HuH-7.5 (cell line): Measurements from ENCODE around the gene ICA1L.

ENCODE experiments used
- DNase-seq: peaks from one replicate; pipeline ENCODE4 v3.0.0; 2011; ENCODE audit warnings: low spot score

The ICA1L gene

DNA sequence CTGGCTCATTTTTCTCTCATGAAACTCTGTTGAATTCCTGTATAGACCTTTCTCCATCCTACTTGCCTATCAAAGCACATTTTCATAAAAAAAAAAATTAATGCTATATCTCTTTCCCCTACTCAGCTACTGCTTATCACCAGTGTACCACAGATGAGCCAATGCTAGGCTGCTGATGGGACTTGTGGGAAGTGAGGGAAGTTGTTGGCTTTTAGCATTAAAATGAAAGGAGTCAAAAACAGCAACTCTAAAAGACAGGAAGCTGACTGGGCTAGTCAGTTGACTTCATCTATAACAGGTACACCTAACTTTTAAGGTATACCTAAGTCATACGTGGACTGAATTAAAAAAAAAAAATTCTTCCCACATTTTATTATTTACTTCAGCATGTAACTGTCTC is 134.7 kb downstream of the ICA1L start:
- DNase-seq, result no peak

DNA sequence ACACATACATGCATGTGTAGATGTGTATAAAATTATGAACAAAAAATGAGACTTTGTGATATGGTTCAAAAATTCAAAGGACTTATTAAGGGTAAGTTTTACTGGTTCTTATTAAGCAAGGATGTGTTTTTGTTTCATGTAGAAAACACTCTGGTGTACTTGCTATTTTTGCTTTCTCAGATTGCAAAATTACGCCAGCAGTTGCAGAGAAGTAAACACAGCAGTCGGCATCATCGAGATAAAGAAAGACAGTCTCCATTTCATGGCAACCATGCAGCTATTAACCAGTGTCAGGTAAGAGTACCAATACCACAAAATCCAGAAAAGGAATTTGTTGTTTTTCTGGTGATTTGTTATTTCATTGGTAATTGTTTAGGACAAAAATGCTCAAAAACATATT is 145.5 kb downstream of the ICA1L start:
- no peak for DNase-seq

DNA sequence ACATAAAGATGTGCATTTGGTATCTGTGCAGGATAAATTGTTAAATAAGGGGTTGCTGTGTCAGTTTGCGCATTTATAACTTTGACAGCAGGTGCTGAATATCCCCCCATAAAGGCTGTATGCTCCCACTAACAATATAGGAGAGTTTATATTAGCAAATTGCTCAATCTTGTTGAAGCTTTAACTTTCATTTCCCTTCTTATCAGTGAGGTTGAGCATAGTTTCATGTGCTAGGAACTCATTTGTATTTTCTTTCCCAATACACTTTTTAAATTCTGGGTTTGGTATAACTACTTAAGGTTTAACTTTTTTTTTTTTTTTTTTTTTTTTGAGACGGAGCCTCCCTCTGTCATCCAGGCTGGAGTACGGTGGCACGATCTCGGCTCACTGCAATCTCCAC is 147.8 kb downstream of the ICA1L start:
- no peak for DNase-seq
